Skeletal muscle satellite cell (primary cell): ENCODE measurements around the gene ZNF665.
"Not testable (repeated sequence)": the region's sequence is repeated elsewhere in the genome, so short reads cannot be mapped to it uniquely, and the experiment has no call there.

ENCODE experiments used
- H3K27me3 ChIP-seq: 2 replicates; pipeline ENCODE4 v1.7.0; 2013; ENCODE audit warnings: low read length; ENCODE audit not compliant: control insufficient read depth, insufficient read depth
- H3K36me3 ChIP-seq: 2 replicates; pipeline ENCODE4 v1.7.0; 2013; ENCODE audit warnings: mild to moderate bottlenecking, control low read depth, low read length; ENCODE audit not compliant: insufficient read depth
- H3K4me1 ChIP-seq: 2 replicates; pipeline ENCODE4 v1.7.0; 2013; ENCODE audit warnings: low read length; ENCODE audit not compliant: control insufficient read depth, insufficient read depth
- H3K4me2 ChIP-seq: 2 replicates; pipeline ENCODE4 v1.7.0; 2013; ENCODE audit warnings: mild to moderate bottlenecking, low read length
- H3K4me3 ChIP-seq: 2 replicates; pipeline ENCODE4 v1.7.0; 2013; ENCODE audit warnings: low read length
- H3K9ac ChIP-seq: 2 replicates; pipeline ENCODE4 v1.7.0; 2013; ENCODE audit warnings: mild to moderate bottlenecking, low read depth, low read length, moderate library complexity
- H3K9me3 ChIP-seq: replicated peaks from 2 replicates; pipeline ENCODE4 v1.7.0; 2013; ENCODE audit warnings: mild to moderate bottlenecking, control low read depth, low read length

ZNF665 gene

DNA sequence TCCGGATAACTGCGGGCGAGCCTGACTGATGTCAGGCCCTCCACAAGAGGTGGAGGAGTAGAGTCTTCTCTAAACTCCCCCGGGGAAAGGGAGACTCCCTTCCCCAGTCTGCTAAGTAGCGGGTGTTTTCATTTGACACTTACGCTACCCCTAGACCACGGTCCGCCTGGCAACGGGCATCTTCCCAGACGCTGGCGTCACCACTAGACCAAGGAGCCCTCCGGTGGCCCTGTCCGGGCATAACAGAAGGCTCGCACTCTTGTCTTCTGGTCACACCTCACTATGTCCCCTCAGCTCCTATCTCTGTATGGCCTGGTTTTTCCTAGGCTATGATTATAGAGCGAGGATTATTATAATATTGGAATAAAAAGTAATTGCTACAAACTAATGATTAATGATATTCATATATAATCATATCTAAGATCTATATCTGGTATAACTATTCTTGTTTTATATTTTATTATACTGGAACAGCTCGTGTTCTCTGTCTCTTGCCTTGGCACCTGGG, 3.4 kb downstream of the ZNF665 start:
- not testable (repeated sequence) for H3K4me1 ChIP-seq, H3K9ac ChIP-seq, H3K9me3 ChIP-seq, H3K36me3 ChIP-seq, H3K4me2 ChIP-seq, H3K27me3 ChIP-seq, H3K4me3 ChIP-seq

DNA sequence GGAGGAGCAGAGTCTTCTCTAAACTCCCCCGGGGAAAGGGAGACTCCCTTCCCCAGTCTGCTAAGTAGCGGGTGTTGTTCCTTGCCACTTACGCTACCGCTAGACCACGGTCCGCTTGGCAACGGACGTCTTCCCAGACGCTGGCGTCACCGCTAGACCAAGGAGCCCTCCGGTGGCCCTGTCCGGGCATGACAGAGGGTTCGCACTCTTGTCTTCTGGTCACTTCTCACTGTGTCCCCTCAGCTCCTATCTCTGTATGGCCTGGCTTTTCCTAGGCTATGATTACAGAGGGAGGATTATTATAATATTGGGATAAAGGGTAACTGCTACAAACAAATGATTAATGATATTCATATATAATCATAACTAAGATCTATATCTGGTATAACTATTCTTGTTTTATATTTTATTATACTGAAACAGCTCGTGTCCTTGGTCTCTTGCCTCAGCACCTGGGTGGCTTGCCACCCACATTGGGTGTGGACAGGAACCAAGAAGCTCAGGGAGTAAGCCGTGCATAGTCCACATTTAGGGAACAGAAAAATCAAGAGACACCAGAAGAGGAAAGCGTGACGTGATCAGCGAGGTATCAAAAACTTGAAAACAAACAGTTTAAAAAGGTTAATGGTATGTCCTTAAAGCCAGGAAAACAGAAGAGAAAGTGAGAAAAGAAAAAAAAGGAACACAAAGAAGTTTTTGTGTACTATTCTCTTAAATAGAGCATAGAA, 7.8 kb downstream of the ZNF665 start:
- H3K36me3 ChIP-seq, H3K27me3 ChIP-seq, H3K4me3 ChIP-seq, H3K9me3 ChIP-seq, H3K4me2 ChIP-seq, H3K9ac ChIP-seq: not testable (repeated sequence)
- peaks cover 14% of the 10 kb centered on the region for H3K4me1 ChIP-seq

DNA sequence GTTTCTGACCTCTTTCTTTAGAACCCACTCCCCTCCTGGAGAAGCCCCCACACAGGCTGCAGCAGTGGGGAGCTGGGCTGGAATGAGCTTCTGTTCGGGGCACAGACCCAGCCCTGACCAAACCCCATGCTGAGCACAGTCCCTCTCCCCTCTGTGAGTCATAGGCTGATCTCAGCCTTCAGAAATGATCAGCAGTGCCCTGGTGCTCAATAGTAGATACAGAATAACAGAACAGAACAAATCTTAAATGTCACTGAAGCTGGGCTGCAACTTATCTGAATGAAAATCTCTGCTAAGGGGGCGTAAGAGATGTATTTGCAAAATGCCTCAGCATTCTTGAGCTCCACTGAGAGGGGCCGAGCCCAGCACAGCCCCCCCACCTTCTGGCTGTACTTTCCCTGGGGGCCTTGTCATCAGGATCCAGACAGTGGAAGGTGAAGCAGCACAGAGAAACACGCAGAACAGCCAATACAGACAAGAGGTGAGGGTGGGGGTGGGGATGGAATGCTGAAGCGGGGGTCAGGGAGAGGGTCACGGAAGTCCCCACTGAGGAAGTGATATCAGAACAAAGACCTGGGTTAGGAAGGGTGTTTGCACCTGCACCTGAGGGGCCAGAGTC, 9.9 kb downstream of the ZNF665 start:
- Histone ChIP-seq H3K4me2 (peak overlapping the region; percentile 17), H3K27me3 (no peaks in the 10 kb centered on the region), H3K36me3 (peaks cover 5% of the 10 kb centered on the region), H3K9ac (no peak overlapping the region), H3K9me3 (peaks cover 4% of the 10 kb centered on the region), H3K4me1 (peaks cover 14% of the 10 kb centered on the region), H3K4me3 (no peak overlapping the region)

DNA sequence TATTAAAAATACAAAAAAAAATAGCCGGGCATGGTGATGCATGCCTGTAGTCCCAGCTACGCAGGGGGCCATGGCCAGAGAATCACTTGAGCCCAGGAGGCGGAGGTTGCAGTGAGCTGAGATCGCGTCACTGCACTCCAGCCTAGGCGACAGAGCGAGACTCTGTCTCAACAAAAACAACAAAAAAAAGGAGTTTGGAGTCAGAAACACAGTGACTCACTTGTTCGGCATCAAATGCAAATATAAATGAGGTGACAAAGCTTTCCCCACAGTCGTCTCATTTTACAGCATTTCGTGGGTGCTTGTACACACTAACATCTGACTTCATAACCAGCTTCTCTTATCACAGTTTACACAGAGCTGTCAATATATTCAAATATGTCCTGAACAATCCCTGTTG, 11.0 kb downstream of the ZNF665 start:
- Histone ChIP-seq H3K9me3 (peaks cover 4% of the 10 kb centered on the region), H3K27me3 (no peaks in the 10 kb centered on the region), H3K4me2 (no peak overlapping the region), H3K36me3 (peaks cover 5% of the 10 kb centered on the region), H3K4me1 (peaks cover 14% of the 10 kb centered on the region), H3K4me3 (no peak overlapping the region), H3K9ac (no peak overlapping the region)

DNA sequence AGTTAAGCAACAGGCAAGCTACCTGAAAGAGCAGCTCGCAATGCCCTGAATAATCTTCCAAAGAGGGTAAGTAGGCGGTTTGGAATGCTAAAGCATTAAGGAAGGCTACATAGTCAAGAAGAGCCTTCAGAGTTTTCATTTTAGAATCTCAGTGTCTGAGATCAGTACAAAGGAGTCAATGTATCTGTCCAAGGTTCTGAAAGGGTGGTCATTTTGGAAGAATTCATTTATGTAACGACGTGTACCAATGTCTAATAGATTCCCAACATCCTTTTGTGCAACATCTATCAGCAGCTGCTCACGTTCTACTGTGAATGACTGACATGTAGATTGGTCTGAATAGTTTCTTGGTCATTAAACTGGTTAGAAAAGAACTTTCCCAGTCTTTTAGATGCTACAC, 15.2 kb downstream of the ZNF665 start:
- Histone ChIP-seq H3K9me3 (peaks cover 13% of the 10 kb centered on the region), H3K4me1 (peaks cover 6% of the 10 kb centered on the region), H3K36me3 (peaks cover 5% of the 10 kb centered on the region), H3K4me2 (no peak overlapping the region), H3K9ac (no peak overlapping the region), H3K4me3 (no peak overlapping the region), H3K27me3 (no peaks in the 10 kb centered on the region)

DNA sequence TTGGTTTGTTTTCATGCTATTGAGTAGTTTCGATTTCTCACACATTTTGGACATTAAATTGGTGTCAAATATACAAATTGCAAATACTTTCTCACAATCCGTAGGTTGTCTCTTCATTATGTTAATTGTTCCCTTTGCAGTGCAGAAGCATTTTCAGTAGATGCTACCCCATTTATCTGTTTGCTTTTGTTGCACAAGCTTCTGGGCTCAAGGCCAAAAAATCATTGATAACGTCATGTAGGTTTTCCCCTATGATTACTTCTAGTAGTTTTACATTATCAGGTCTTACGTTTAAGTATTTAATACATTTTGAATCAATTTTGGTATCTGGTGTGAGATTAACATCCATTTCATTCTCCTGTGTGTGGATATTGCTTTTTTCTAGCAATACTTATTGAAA, 20.3 kb downstream of the ZNF665 start:
- Histone ChIP-seq H3K4me2 (no peak overlapping the region), H3K4me3 (no peak overlapping the region), H3K9ac (no peak overlapping the region), H3K4me1 (no peaks in the 10 kb centered on the region), H3K9me3 (peaks cover 9% of the 10 kb centered on the region), H3K36me3 (no peaks in the 10 kb centered on the region), H3K27me3 (no peaks in the 10 kb centered on the region)

DNA sequence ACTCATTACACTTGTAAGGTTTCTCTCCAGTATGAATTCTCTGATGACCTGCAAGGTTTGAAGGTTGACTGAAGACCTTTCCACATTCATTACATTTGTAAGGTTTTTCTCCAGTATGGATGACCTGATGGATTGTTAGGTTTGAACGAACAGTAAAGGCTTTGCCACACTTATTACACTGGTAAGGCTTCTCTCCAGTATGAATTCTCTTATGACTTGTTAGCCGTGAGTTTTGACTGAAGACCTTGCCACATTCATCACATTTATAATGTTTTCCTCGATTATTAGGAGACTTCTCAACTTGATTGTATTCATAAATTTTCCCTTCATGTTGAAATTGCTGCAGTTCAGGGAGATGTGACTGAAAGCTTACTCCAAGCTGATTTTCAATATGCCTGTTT, 27.5 kb downstream of the ZNF665 start:
- no peak overlapping the region for H3K4me2 ChIP-seq
- H3K27me3 ChIP-seq: no peaks in the 10 kb centered on the region
- no peaks in the 10 kb centered on the region for H3K36me3 ChIP-seq
- no peaks in the 10 kb centered on the region for H3K4me1 ChIP-seq
- H3K9me3 ChIP-seq: peaks cover 24% of the 10 kb centered on the region
- H3K4me3 ChIP-seq: no peak overlapping the region
- no peak overlapping the region for H3K9ac ChIP-seq

DNA sequence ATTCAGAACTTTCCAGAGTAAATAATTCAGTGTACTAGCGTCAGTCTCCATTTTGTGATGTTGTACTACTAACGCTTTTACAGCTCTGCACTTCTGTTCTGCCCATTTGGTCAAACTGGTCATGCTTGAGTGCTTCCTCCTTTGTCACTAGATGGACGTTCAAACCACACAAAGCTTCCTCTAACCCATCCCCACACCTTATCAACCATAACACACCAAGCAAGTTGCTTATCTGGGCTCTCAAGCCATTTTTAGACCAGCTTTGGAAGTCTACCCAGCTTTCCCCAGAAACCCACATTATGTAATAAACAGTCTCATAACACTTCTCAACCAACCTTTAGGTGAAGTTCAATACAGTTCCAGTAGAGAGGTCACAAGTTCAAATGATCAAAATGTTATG, 32.0 kb downstream of the ZNF665 start:
- no peaks in the 10 kb centered on the region for H3K27me3 ChIP-seq
- no peaks in the 10 kb centered on the region for H3K36me3 ChIP-seq
- peaks cover 7% of the 10 kb centered on the region for H3K4me1 ChIP-seq
- no peak overlapping the region for H3K4me2 ChIP-seq
- H3K4me3 ChIP-seq: no peak overlapping the region
- H3K9ac ChIP-seq: no peak overlapping the region
- H3K9me3 ChIP-seq: peaks cover 18% of the 10 kb centered on the region

DNA sequence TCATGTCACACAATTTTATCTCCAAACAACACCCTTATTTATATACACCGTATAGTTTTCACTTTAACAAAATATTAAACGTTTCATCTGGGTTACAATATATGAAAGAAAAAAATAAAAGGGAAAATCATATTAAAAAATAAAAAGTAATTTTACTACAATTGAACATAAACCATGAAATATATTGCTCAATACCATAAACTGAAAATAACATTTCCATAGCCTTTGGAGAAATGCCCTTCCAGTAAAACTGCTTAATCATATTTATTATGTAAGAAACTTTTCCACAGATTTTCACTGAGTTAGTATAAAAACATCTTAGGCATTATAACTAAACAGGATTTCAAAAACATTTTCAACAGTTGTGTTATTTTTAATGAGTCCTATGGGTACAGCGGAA, 32.8 kb downstream of the ZNF665 start:
- no peak overlapping the region for H3K9ac ChIP-seq
- peaks cover 4% of the 10 kb centered on the region for H3K36me3 ChIP-seq
- H3K27me3 ChIP-seq: no peaks in the 10 kb centered on the region

DNA sequence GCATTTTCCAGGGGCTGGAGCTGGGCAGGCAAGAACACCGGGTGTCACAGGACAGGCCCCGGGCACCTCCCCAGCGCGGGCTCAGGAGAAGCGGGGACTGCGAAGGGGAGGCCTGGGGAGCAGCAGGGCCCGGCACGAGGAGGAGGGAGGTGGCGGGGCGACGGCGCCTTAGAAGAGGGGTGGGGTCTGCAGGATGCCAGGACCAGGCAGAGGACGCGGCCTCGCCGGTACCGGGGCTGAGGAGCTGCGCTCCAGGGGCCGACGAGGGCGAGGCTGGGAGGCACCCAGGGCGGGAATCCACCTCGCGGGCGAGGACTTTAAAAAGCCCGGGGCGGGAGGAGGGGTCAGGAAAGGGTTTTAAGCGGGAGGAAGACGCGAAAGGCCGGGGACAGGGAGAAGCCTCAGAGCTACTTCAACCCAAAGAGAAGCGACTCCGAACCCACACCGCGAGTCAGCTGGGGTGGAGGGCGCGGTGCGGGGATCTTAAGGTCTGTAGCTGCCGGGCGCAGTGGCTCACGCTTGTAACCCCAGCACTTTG, 35.0 kb downstream of the ZNF665 start:
- Histone ChIP-seq H3K4me2 (peak overlapping the region; percentile 85), H3K36me3 (peaks cover 12% of the 10 kb centered on the region), H3K4me1 (peaks cover 7% of the 10 kb centered on the region), H3K27me3 (no peaks in the 10 kb centered on the region), H3K4me3 (peak overlapping the region; percentile 86), H3K9ac (peak overlapping the region; percentile 80), H3K9me3 (no peaks in the 10 kb centered on the region)

More for the DNA sequence above, 32.8 kb downstream of the ZNF665 start:
- Histone ChIP-seq H3K4me1 (peaks cover 7% of the 10 kb centered on the region), H3K4me2 (no peak overlapping the region), H3K9me3 (peaks cover 11% of the 10 kb centered on the region), H3K4me3 (no peak overlapping the region)

DNA sequence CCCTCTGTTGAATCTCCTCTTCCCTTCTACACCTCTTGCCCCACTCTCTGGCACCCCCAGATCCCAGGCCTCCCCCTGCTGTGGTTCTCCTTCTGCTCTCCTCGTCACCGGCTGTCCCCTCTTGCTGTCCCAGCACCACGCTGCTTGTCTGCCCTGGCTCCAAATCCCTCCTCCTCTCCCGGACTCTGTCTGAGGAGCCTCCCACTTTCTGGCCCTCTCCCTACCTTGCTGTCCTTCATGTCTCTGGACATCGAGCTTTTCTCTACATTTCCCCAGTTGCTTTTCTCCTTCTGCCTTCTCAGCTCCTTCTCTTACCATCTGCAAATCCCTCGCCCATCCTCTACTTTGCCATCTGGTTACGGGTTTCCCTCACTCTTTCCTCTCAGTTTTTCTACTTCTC, 35.5 kb downstream of the ZNF665 start:
- Histone ChIP-seq H3K9ac (peak overlapping the region; percentile 80), H3K9me3 (no peaks in the 10 kb centered on the region)

More for the DNA sequence above, 35.5 kb downstream of the ZNF665 start:
- peaks cover 7% of the 10 kb centered on the region for H3K4me1 ChIP-seq
- peak overlapping the region; percentile 85 for H3K4me2 ChIP-seq
- peak overlapping the region; percentile 86 for H3K4me3 ChIP-seq
- H3K36me3 ChIP-seq: peaks cover 12% of the 10 kb centered on the region
- no peaks in the 10 kb centered on the region for H3K27me3 ChIP-seq
